Loucy (cell line): Measurements from ENCODE around the gene GATD1.

Source experiments
- EZH2phosphoT487 ChIP-seq: fragments of 200-600 bp; IDR thresholded peaks from 2 replicates; pipeline ENCODE4 v1.6.1; 2018; ENCODE audit warnings: antibody characterized with exemption, mild to moderate bottlenecking, moderate library complexity, borderline replicate concordance
- TF ChIP-seq, protein P1 (sequence below): fragments of 200-600 bp; sonication (generic); conservative IDR thresholded peaks from 2 replicates; pipeline ENCODE4 v1.5.1; 2014; ENCODE audit warnings: mild to moderate bottlenecking, antibody characterized with exemption, low read length

DNA sequence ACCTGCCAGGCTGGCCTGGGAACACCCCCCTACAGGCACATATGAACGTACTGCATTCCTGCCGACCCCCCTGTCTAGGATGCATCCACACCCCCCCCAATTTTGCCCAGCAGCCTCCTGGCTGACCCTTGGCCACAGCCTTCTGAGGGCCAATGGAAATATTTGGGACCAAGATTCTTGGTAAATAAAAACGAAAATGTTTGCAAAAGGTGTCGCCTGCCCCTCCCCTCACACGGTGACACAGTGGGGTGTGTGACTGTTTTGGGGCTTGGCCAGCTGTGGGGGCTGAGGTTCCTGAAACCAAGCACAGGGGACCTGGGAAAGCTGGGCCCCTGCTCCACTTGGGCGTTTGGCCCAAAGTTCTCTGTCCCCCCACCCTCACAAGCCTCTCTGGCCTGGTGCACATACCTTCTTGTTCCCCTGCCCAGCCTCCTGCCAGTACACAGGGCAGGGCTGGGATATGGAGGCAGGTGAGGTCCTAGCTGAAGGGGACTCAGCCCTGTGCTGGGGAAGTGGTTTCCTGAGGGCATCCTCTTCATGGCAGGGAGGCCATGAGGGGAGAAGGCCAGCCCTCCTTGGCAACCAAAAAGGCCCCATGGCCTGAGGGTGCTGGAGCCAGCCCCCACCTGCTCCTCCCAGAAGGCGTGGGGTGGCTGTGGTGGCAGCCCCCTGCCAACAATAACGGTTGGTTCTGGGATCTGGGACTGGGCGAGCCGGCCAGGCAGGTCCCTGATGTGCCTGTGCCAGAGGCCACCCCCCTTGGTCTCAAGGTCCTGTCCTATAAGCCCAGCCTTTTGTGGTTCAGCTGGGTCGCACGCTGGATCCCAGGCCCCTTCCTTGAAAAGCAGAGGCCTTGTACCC lies 48.3 kb upstream of the GATD1 start:
- TF ChIP-seq, protein P1, sequence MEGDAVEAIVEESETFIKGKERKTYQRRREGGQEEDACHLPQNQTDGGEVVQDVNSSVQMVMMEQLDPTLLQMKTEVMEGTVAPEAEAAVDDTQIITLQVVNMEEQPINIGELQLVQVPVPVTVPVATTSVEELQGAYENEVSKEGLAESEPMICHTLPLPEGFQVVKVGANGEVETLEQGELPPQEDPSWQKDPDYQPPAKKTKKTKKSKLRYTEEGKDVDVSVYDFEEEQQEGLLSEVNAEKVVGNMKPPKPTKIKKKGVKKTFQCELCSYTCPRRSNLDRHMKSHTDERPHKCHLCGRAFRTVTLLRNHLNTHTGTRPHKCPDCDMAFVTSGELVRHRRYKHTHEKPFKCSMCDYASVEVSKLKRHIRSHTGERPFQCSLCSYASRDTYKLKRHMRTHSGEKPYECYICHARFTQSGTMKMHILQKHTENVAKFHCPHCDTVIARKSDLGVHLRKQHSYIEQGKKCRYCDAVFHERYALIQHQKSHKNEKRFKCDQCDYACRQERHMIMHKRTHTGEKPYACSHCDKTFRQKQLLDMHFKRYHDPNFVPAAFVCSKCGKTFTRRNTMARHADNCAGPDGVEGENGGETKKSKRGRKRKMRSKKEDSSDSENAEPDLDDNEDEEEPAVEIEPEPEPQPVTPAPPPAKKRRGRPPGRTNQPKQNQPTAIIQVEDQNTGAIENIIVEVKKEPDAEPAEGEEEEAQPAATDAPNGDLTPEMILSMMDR = no peak
- TF ChIP-seq EZH2phosphoT487 = no peak
